Colonic mucosa (tissue), 4 donors: Measurements from ENCODE around the gene TTC28. TPM values are rescaled to one million over a fixed set of nuclear protein-coding genes. Genes with fewer than 3 reads are reported as not detected.

ENCODE experiments used
- DNase-seq: peaks from one replicate; pipeline ENCODE4 v3.0.0-alpha.2; 2020
- H3K27ac ChIP-seq: fragments of 200-600 bp; one replicate; pipeline ENCODE4 v1.8.0; 2021
- H3K27me3 ChIP-seq: fragments of 200-600 bp; one replicate; pipeline ENCODE4 v1.8.0; 2021
- H3K36me3 ChIP-seq: fragments of 200-600 bp; one replicate; pipeline ENCODE4 v1.8.0; 2021
- H3K4me1 ChIP-seq: fragments of 200-600 bp; one replicate; pipeline ENCODE4 v1.8.0; 2021; ENCODE audit warnings: mild to moderate bottlenecking
- H3K4me3 ChIP-seq: fragments of 200-600 bp; one replicate; pipeline ENCODE4 v1.8.0; 2021
- H3K9ac ChIP-seq, 2 donors: one replicate each; pipeline ENCODE4 v1.7.0; 2013; ENCODE audit warnings: control low read depth in 2 of 2, low read depth in 2 of 2, low read length in 2 of 2
- H3K9me3 ChIP-seq: fragments of 200-600 bp; one replicate; pipeline ENCODE4 v1.8.0; 2021
- intact Hi-C: fragments of 100-400 bp; cut with DNase I; formaldehyde crosslinking; loops from one replicate; pipeline ENCODE4 v1.14.1; 2022
- total RNA-seq, 2 donors: library from RNA; stranded (reverse); fragmentation: NEBNext Ultra II Directional in 1 of 2; extraction: Animal tissue kit (Norgen Biotek cat#: 25700) in 1 of 2; gene quantifications; one replicate each; pipeline ENCODE4 v1.2.1, GENCODE V29; 2021
- TF ChIP-seq, protein P1 (sequence below): fragments of 200-600 bp; IDR thresholded peaks from one replicate; pipeline ENCODE4 v1.8.0; 2022; ENCODE audit warnings: antibody characterized with exemption, mild to moderate bottlenecking
- donor health status: healthy.
- donor health status: DM: no; HTN: no; CAD: no.
- donor health status: DM: no; HTN: no; CAD: no.

Gene TTC28
- total RNA-seq, 2 donors from 2014 or later = 6.6 to 9.2 TPM

DNA sequence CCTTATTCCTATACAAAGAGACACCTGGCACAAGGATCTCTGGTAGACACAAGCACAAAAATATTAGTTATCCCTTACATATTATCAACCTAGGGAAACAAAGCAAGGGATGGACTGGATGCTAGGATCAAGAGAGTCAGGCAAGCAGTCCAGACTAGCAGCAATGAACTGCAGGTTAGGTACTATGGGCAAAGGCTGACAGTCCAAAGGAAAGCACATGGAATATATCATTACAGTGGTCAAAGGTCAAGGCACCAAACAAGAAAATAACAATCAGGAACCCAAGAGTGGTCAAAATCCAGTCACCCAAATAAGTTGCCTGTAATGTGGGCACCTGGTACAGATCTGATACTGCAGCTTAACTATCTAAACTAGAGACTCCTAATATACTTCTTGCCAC, 77.7 kb downstream of the TTC28 start:
- no peaks in the 10 kb centered on the region for H3K9me3 ChIP-seq
- H3K27ac ChIP-seq = no peak overlapping the region
- no peaks in the 10 kb centered on the region for H3K27me3 ChIP-seq
- DNase-seq = no peak
- intact Hi-C loops = loop anchor here (2.0 kb wide), 1 partner anchor 229 kb away; no protein-coding TSS in a partner anchor
- no peak overlapping the region for H3K4me3 ChIP-seq
- no peak overlapping the region for H3K9ac ChIP-seq
- no peaks in the 10 kb centered on the region for H3K36me3 ChIP-seq
- TF ChIP-seq, protein P1, sequence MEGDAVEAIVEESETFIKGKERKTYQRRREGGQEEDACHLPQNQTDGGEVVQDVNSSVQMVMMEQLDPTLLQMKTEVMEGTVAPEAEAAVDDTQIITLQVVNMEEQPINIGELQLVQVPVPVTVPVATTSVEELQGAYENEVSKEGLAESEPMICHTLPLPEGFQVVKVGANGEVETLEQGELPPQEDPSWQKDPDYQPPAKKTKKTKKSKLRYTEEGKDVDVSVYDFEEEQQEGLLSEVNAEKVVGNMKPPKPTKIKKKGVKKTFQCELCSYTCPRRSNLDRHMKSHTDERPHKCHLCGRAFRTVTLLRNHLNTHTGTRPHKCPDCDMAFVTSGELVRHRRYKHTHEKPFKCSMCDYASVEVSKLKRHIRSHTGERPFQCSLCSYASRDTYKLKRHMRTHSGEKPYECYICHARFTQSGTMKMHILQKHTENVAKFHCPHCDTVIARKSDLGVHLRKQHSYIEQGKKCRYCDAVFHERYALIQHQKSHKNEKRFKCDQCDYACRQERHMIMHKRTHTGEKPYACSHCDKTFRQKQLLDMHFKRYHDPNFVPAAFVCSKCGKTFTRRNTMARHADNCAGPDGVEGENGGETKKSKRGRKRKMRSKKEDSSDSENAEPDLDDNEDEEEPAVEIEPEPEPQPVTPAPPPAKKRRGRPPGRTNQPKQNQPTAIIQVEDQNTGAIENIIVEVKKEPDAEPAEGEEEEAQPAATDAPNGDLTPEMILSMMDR = no peak
- H3K4me1 ChIP-seq = no peaks in the 10 kb centered on the region

DNA sequence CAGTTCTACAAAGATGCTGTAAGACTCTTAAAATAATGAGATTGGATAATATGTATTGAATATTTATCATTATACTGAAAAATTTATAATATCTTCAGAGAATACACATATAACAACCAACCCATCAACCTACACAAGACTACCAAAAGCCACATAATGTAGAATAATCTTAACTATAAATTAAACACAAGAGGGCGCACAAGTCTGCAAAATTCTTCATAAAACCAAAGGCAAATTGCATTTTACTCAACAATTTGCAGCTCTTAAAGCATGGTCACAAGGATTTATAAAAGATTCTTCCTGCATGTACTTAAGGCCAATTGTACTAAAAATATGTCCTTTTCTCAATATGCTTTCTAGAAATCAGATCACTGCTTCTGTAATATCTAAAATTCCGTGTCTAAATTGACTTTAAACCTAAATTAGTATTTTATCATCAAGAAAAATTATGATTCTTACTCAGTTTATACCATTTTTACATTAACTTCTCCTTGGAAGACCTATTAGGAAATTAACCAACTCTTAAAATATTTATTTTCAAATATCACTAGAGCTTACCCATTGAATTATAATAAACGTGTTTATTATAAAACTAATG, 79.0 kb downstream of the TTC28 start:
- no peaks in the 10 kb centered on the region for H3K27me3 ChIP-seq
- peak; percentile 27 for DNase-seq
- H3K27ac ChIP-seq = no peak overlapping the region
- H3K36me3 ChIP-seq = no peaks in the 10 kb centered on the region
- no peaks in the 10 kb centered on the region for H3K4me1 ChIP-seq
- intact Hi-C loops = no loop called here
- H3K4me3 ChIP-seq = no peak overlapping the region
- H3K9ac ChIP-seq = no peak overlapping the region
- no peaks in the 10 kb centered on the region for H3K9me3 ChIP-seq
- TF ChIP-seq, protein P1 = peak; percentile 60

DNA sequence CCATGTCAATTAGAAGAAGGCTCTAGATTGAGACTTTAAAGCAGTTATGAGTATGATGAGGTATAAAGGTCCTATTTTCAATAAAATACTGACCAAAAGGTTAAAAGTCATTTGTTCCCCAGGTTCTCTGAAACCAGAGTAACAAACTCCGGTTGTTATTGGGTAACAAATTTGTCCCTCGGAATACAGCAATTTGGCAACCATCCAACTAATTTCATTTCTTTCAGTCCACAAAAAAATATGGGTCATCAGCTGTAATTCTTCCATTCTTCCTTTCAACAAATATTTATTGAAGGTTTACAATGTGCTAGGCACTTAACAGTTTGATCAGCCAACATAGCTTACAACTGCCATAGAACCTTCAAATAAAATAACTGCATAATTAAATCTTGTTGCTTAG, 79.9 kb downstream of the TTC28 start:
- Histone ChIP-seq H3K27me3 (no peaks in the 10 kb centered on the region), H3K27ac (no peak overlapping the region), H3K4me3 (no peak overlapping the region), H3K9me3 (no peaks in the 10 kb centered on the region), H3K9ac (no peak overlapping the region), H3K4me1 (no peaks in the 10 kb centered on the region), H3K36me3 (no peaks in the 10 kb centered on the region)
- no peak for DNase-seq
- TF ChIP-seq, protein P1 = no peak
- intact Hi-C loops = loop anchor here (5.0 to 10.0 kb wide), 2 partner anchors 155 to 577 kb away; no protein-coding TSS in a partner anchor

DNA sequence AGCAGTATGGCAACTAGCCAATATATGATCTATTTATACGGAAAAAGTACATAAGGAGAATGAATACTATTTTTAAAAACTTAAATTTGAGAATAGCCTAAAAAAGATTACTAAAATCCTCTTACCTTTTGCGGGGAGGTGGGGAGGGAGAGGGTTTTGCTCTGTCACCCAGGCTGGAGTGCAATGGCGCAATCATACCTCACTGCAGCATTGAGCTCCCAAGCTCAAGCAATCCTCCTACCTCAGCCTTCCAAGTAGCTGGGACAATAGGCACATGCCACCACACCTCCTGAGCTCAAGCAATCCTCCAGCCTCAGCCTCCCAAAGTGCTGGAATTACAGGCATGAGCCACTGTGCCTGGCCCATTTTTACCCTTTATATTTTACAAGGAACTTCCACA, 82.0 kb downstream of the TTC28 start:
- Histone ChIP-seq H3K9me3 (no peaks in the 10 kb centered on the region), H3K9ac (no peak overlapping the region), H3K27me3 (no peaks in the 10 kb centered on the region), H3K36me3 (no peaks in the 10 kb centered on the region), H3K4me1 (no peaks in the 10 kb centered on the region), H3K4me3 (no peak overlapping the region), H3K27ac (no peak overlapping the region)
- intact Hi-C loops = loop anchor here (5.0 to 10.0 kb wide), 2 partner anchors 153 to 575 kb away; no protein-coding TSS in a partner anchor
- TF ChIP-seq, protein P1 = no peak
- no peak for DNase-seq

DNA sequence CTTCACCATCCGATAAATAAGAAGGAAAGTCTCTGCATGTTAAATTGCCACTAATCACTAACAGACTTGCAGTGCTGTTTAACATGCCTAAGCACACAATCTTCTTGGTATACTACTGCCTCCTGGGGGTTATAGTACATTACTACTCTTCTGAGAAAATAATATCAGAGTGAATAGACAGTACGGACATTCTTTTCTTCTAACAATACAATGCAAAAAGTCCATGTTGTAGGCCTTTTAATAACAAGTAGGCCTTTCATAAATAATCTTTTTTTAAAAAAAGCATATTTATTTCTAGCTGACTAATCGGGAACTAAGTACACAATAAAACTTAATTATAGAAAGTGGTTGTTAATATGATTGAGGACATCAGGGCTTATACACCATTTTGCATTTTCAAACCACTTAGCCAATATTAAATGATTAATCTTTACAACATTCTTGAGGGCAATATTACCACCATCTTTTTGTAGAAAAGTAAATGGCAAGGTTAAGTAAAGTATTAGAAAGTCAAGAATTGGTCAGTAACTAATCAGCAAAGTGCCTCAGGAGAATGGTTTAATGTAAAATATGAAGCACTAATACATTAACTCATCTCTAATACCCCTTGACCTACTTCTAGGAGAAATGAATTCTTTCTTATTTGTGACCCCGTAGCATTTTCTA, 84.7 kb downstream of the TTC28 start:
- Histone ChIP-seq H3K4me3 (no peak overlapping the region), H3K9me3 (no peaks in the 10 kb centered on the region), H3K9ac (no peak overlapping the region), H3K27me3 (no peaks in the 10 kb centered on the region), H3K36me3 (no peaks in the 10 kb centered on the region), H3K4me1 (no peaks in the 10 kb centered on the region), H3K27ac (no peak overlapping the region)
- TF ChIP-seq, protein P1 = peak; percentile 51
- intact Hi-C loops = loop anchor here (2.0 to 10.0 kb wide), 3 partner anchors 150 to 573 kb away; no protein-coding TSS in a partner anchor
- DNase-seq = no peak
